Dermis microvascular lymphatic vessel endothelial cell (primary cell): ENCODE results near the gene EBF4. TPM values are rescaled to one million over a fixed set of nuclear protein-coding genes. Genes with fewer than 3 reads are reported as not detected.
A peak's percentile ranks its signal among the peaks of the same experiment; 100 is the strongest.
"Not testable (repeated sequence)": the region's sequence is repeated elsewhere in the genome, so short reads cannot be mapped to it uniquely, and the experiment has no call there.

Experiments
- DNase-seq, 2 donors: peaks; one replicate each; pipeline versions ENCODE4 v3.0.0 to v3.0.0-alpha.2; 2010; ENCODE audit warnings: low read depth in 2 of 2
- total RNA-seq: library from RNA; depleted of rRNA; stranded (reverse); fragments of >200 nt; gene quantifications from 2 replicates; pipeline ENCODE4 v1.2.1, GENCODE V29; 2014

EBF4 gene
- total RNA-seq, 1 donor from 2014 or later, result 0.77 TPM

GRCh38 chr20:2794202-2794748 lies 101.7 kb downstream of the EBF4 start:
- DNase-seq, result no peak

GRCh38 chr20:2794866-2795447 lies 102.4 kb downstream of the EBF4 start:
- DNase-seq, result no peak

GRCh38 chr20:2795451-2795850 lies 102.9 kb downstream of the EBF4 start:
- no peak for DNase-seq

- DNase-seq, result no peak
Observed at GRCh38 chr20:2796011-2796660, 103.6 kb downstream of the EBF4 start.

- no peak for DNase-seq
Observed at GRCh38 chr20:2797136-2797983, 104.8 kb downstream of the EBF4 start.

GRCh38 chr20:2798095-2798805 lies 105.7 kb downstream of the EBF4 start:
- no peak for DNase-seq

- no peak for DNase-seq
Observed at GRCh38 chr20:2798814-2799213, 106.2 kb downstream of the EBF4 start.

GRCh38 chr20:2799271-2799670 lies 106.7 kb downstream of the EBF4 start:
- no peak for DNase-seq

GRCh38 chr20:2799688-2800520 lies 107.3 kb downstream of the EBF4 start:
- DNase-seq, result no peak

- peak in 1 of 2 donors; percentile 16 for DNase-seq
Observed at GRCh38 chr20:2800521-2801285, 108.1 kb downstream of the EBF4 start, which contains the start of gene CPXM1. Gene CPXM1, minus strand, starts transcription at chr20:2800627. Its CDS starts 55 bp downstream, at chr20:2800572.

- no peak for DNase-seq
Observed at GRCh38 chr20:2801286-2801728, 108.7 kb downstream of the EBF4 start.

GRCh38 chr20:2804041-2804828 lies 111.7 kb downstream of the EBF4 start:
- no peak for DNase-seq

GRCh38 chr20:2804852-2805688 lies 112.5 kb downstream of the EBF4 start:
- no peak for DNase-seq

GRCh38 chr20:2805689-2806350 lies 113.2 kb downstream of the EBF4 start:
- no peak for DNase-seq

- no peak for DNase-seq
Observed at GRCh38 chr20:2806351-2806701, 113.7 kb downstream of the EBF4 start.

- DNase-seq, result no peak
Observed at GRCh38 chr20:2807019-2807418, 114.4 kb downstream of the EBF4 start.

- DNase-seq, result not testable (repeated sequence)
Observed at GRCh38 chr20:2807929-2808328, 115.3 kb downstream of the EBF4 start.

GRCh38 chr20:2809690-2810089 lies 117.1 kb downstream of the EBF4 start:
- no peak for DNase-seq
